Osteocyte (in vitro differentiated cells): Measurements from ENCODE around the gene CACNB1. TPM values are rescaled to one million over a fixed set of nuclear protein-coding genes. Genes with fewer than 3 reads are reported as not detected.

ENCODE experiments used
- DNase-seq: peaks from one replicate; pipeline ENCODE4 v3.0.0; 2021; ENCODE audit warnings: mixed read lengths; ENCODE audit not compliant: unreplicated experiment; ENCODE audit errors: extremely low spot score
- H3K27ac Mint-ChIP-seq: one replicate; pipeline ENCODE4 v1.8.0; 2021; ENCODE audit warnings: mild to moderate bottlenecking, mixed read lengths; ENCODE audit not compliant: unreplicated experiment
- H3K27me3 Mint-ChIP-seq: one replicate; pipeline ENCODE4 v1.8.0; 2021; ENCODE audit warnings: mixed read lengths; ENCODE audit not compliant: unreplicated experiment
- H3K36me3 Mint-ChIP-seq: one replicate; pipeline ENCODE4 v1.8.0; 2021; ENCODE audit warnings: mixed read lengths; ENCODE audit not compliant: unreplicated experiment
- H3K4me1 Mint-ChIP-seq: one replicate; pipeline ENCODE4 v1.8.0; 2021; ENCODE audit warnings: mixed read lengths; ENCODE audit not compliant: unreplicated experiment
- H3K4me3 Mint-ChIP-seq: one replicate; pipeline ENCODE4 v1.8.0; 2021; ENCODE audit warnings: mild to moderate bottlenecking, moderate library complexity, mixed read lengths; ENCODE audit not compliant: unreplicated experiment
- H3K9me3 Mint-ChIP-seq: one replicate; pipeline ENCODE4 v1.8.0; 2021; ENCODE audit warnings: mixed read lengths; ENCODE audit not compliant: unreplicated experiment
- CTCF ChIP-seq: fragments of 200-600 bp; sonication (generic); IDR thresholded peaks from 2 replicates; pipeline ENCODE4 v1.5.0; 2021; ENCODE audit warnings: antibody characterized with exemption, mild to moderate bottlenecking, moderate library complexity
- total RNA-seq: library from RNA; stranded (reverse); gene quantifications from 2 replicates; pipeline ENCODE4 v1.2.1, GENCODE V29; 2021

The CACNB1 gene
- total RNA-seq, 1 donor from 2014 or later: 15.4 TPM

GRCh38 chr17:39191750-39192510 is 5.5 kb downstream of the CACNB1 start:
- no peak for DNase-seq
- no peak overlapping the region for H3K27ac Mint-ChIP-seq
- no peak for TF ChIP-seq CTCF
- H3K4me1 Mint-ChIP-seq: peaks cover 15% of the 10 kb centered on the region
- peaks cover 24% of the 10 kb centered on the region for H3K36me3 Mint-ChIP-seq
- H3K9me3 Mint-ChIP-seq: no peaks in the 10 kb centered on the region
- H3K27me3 Mint-ChIP-seq: no peaks in the 10 kb centered on the region
- no peak overlapping the region for H3K4me3 Mint-ChIP-seq

- Mint-ChIP-seq H3K27me3 (no peaks in the 10 kb centered on the region), H3K36me3 (peaks cover 27% of the 10 kb centered on the region), H3K4me3 (no peak overlapping the region), H3K27ac (no peak overlapping the region), H3K9me3 (no peaks in the 10 kb centered on the region), H3K4me1 (no peaks in the 10 kb centered on the region)
- TF ChIP-seq CTCF: no peak
- DNase-seq: no peak
Measured at GRCh38 chr17:39187152-39187830, 10.2 kb downstream of the CACNB1 start.

GRCh38 chr17:39186481-39187002 is 10.9 kb downstream of the CACNB1 start:
- Mint-ChIP-seq H3K27me3 (no peaks in the 10 kb centered on the region), H3K4me3 (no peak overlapping the region)

GRCh38 chr17:39183720-39184119 is 13.7 kb downstream of the CACNB1 start:
- no peak for TF ChIP-seq CTCF
- Mint-ChIP-seq H3K27me3 (no peaks in the 10 kb centered on the region), H3K4me1 (peaks cover 1% of the 10 kb centered on the region), H3K27ac (no peak overlapping the region), H3K36me3 (peaks cover 22% of the 10 kb centered on the region), H3K9me3 (no peaks in the 10 kb centered on the region), H3K4me3 (no peak overlapping the region)
- no peak for DNase-seq

More at GRCh38 chr17:39186481-39187002, 10.9 kb downstream of the CACNB1 start:
- no peak for DNase-seq
- no peaks in the 10 kb centered on the region for H3K9me3 Mint-ChIP-seq
- no peak for TF ChIP-seq CTCF
- H3K27ac Mint-ChIP-seq: no peak overlapping the region
- H3K36me3 Mint-ChIP-seq: peaks cover 25% of the 10 kb centered on the region
- no peaks in the 10 kb centered on the region for H3K4me1 Mint-ChIP-seq

GRCh38 chr17:39183045-39183444 is 14.4 kb downstream of the CACNB1 start:
- H3K4me1 Mint-ChIP-seq: peaks cover 8% of the 10 kb centered on the region
- no peaks in the 10 kb centered on the region for H3K9me3 Mint-ChIP-seq
- no peak overlapping the region for H3K27ac Mint-ChIP-seq
- H3K4me3 Mint-ChIP-seq: no peak overlapping the region
- no peaks in the 10 kb centered on the region for H3K27me3 Mint-ChIP-seq
- DNase-seq: no peak
- peaks cover 24% of the 10 kb centered on the region for H3K36me3 Mint-ChIP-seq
- TF ChIP-seq CTCF: no peak
